Endothelial cell (in vitro differentiated cells): ENCODE data around the gene TTC7B. TPM values are rescaled to one million over a fixed set of nuclear protein-coding genes. Genes with fewer than 3 reads are reported as not detected.

Experiments
- DNase-seq: peaks from one replicate; pipeline ENCODE4 v3.0.0; 2021; ENCODE audit warnings: low spot score
- H3K27ac Mint-ChIP-seq: one replicate; pipeline ENCODE4 v1.8.0; 2021; ENCODE audit warnings: mixed read lengths, inconsistent platforms; ENCODE audit not compliant: unreplicated experiment
- H3K27me3 Mint-ChIP-seq: one replicate; pipeline ENCODE4 v1.8.0; 2021; ENCODE audit warnings: mild to moderate bottlenecking, moderate library complexity, mixed read lengths, inconsistent platforms; ENCODE audit not compliant: unreplicated experiment
- H3K36me3 Mint-ChIP-seq: one replicate; pipeline ENCODE4 v1.8.0; 2021; ENCODE audit warnings: mild to moderate bottlenecking, low read depth, mixed read lengths, inconsistent platforms; ENCODE audit not compliant: unreplicated experiment
- H3K4me1 Mint-ChIP-seq: one replicate; pipeline ENCODE4 v1.8.0; 2021; ENCODE audit warnings: mild to moderate bottlenecking, mixed read lengths, inconsistent platforms; ENCODE audit not compliant: unreplicated experiment
- H3K4me3 Mint-ChIP-seq: one replicate; pipeline ENCODE4 v1.8.0; 2021; ENCODE audit warnings: mild to moderate bottlenecking, mixed read lengths, inconsistent platforms; ENCODE audit not compliant: unreplicated experiment
- H3K9me3 Mint-ChIP-seq: one replicate; pipeline ENCODE4 v1.8.0; 2021; ENCODE audit warnings: mixed read lengths, inconsistent platforms; ENCODE audit not compliant: unreplicated experiment
- CTCF ChIP-seq: fragments of 200-600 bp; sonication (generic); IDR thresholded peaks from one replicate; pipeline ENCODE4 v1.5.0; 2021; ENCODE audit warnings: antibody characterized with exemption; ENCODE audit not compliant: unreplicated experiment
- total RNA-seq: library from RNA; stranded (reverse); fragmentation: NEBNext Ultra II Directional; extraction: Animal tissue kit (Norgen Biotek cat#: 25700); gene quantifications from one replicate; pipeline ENCODE4 v1.2.1, GENCODE V29; 2021; ENCODE audit not compliant: unreplicated experiment

The TTC7B gene
- total RNA-seq, 1 donor from 2014 or later, result 93.5 TPM

- Mint-ChIP-seq H3K4me1 (peaks cover 17% of the 10 kb centered on the region), H3K4me3 (no peak overlapping the region), H3K27me3 (peaks cover 4% of the 10 kb centered on the region), H3K36me3 (no peaks in the 10 kb centered on the region), H3K27ac (no peak overlapping the region), H3K9me3 (no peaks in the 10 kb centered on the region)
- TF ChIP-seq CTCF, result no peak
- DNase-seq, result no peak
These were observed 328.8 kb downstream of the TTC7B start for GRCh38 chr14:90487462-90487861.

- no peaks in the 10 kb centered on the region for H3K36me3 Mint-ChIP-seq
- no peak overlapping the region for H3K27ac Mint-ChIP-seq
- TF ChIP-seq CTCF, result no peak
- no peak overlapping the region for H3K4me3 Mint-ChIP-seq
- peaks cover 3% of the 10 kb centered on the region for H3K27me3 Mint-ChIP-seq
- peaks cover 15% of the 10 kb centered on the region for H3K4me1 Mint-ChIP-seq
- no peaks in the 10 kb centered on the region for H3K9me3 Mint-ChIP-seq
- DNase-seq, result peak; percentile 14
These were observed 329.2 kb downstream of the TTC7B start for GRCh38 chr14:90487031-90487430.

- H3K4me1 Mint-ChIP-seq, result peaks cover 10% of the 10 kb centered on the region
These were observed 331.9 kb downstream of the TTC7B start for GRCh38 chr14:90484291-90484690.

GRCh38 chr14:90483571-90483974 is 332.7 kb downstream of the TTC7B start:
- no peak for DNase-seq
- Mint-ChIP-seq H3K9me3 (no peaks in the 10 kb centered on the region), H3K27ac (no peak overlapping the region)

More at GRCh38 chr14:90484291-90484690, 331.9 kb downstream of the TTC7B start:
- Mint-ChIP-seq H3K36me3 (no peaks in the 10 kb centered on the region), H3K27me3 (peaks cover 2% of the 10 kb centered on the region), H3K4me3 (no peak overlapping the region), H3K27ac (no peak overlapping the region), H3K9me3 (no peaks in the 10 kb centered on the region)
- no peak for TF ChIP-seq CTCF
- DNase-seq, result no peak

GRCh38 chr14:90483117-90483516 is 333.1 kb downstream of the TTC7B start:
- H3K36me3 Mint-ChIP-seq, result peaks cover 2% of the 10 kb centered on the region
- H3K4me1 Mint-ChIP-seq, result peaks cover 10% of the 10 kb centered on the region
- no peak for DNase-seq
- H3K27ac Mint-ChIP-seq, result no peak overlapping the region
- no peaks in the 10 kb centered on the region for H3K9me3 Mint-ChIP-seq
- no peak overlapping the region for H3K4me3 Mint-ChIP-seq
- TF ChIP-seq CTCF, result no peak
- peaks cover 2% of the 10 kb centered on the region for H3K27me3 Mint-ChIP-seq

More at GRCh38 chr14:90483571-90483974, 332.7 kb downstream of the TTC7B start:
- no peaks in the 10 kb centered on the region for H3K36me3 Mint-ChIP-seq
- TF ChIP-seq CTCF, result no peak
- H3K27me3 Mint-ChIP-seq, result peaks cover 2% of the 10 kb centered on the region
- no peak overlapping the region for H3K4me3 Mint-ChIP-seq
- peaks cover 10% of the 10 kb centered on the region for H3K4me1 Mint-ChIP-seq
